Mucosa of gallbladder (tissue), 1 donor: ENCODE measurements around the gene SEMA3G. TPM values are rescaled to one million over a fixed set of nuclear protein-coding genes. Genes with fewer than 3 reads are reported as not detected.
A peak's percentile ranks its signal among the peaks of the same experiment; 100 is the strongest.

Source experiments
- DNase-seq: peaks from one replicate; pipeline ENCODE4 v3.0.0-alpha.2; 2020; ENCODE audit warnings: low spot score
- total RNA-seq: library from RNA; stranded (reverse); gene quantifications from one replicate; pipeline ENCODE4 v1.2.1, GENCODE V29; 2021
- donor health status: DM: no; HTN: no; CAD: no.

The SEMA3G gene
- total RNA-seq, 1 donor from 2014 or later = 11.6 TPM

DNA sequence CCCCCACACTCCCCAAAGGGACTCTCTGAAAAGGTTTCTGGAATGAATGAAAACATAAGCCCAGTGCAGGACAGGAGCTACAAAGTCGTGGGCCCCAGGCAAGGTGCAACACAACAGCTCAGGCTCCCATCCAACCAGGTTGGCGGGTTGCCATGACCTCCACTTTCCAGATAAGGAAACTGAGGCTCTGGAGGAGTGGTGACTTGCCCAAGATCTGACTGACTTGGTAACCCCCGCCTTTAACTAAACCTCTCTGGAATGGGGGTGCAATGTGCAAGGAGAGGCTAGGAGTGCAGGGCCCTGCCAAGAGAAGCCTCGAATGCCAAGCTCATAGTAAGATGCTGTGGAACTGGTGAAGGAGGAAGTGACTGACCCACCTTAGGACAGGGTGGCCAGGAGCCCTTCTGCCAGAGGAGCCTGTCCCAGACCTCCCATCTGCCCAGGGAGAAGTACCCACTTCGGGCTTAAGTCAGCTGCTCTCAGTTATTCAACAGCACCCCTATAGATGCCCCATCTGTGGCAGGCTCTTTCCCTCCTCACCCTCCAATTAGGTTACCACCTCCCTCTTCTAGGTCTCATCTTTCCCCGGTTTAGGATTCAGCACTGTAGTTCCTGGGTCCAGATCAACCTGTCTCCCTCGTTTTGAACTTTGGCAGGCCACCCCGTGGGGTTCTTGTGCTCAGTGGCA is 9.5 kb upstream of the SEMA3G start:
- DNase-seq = no peak

DNA sequence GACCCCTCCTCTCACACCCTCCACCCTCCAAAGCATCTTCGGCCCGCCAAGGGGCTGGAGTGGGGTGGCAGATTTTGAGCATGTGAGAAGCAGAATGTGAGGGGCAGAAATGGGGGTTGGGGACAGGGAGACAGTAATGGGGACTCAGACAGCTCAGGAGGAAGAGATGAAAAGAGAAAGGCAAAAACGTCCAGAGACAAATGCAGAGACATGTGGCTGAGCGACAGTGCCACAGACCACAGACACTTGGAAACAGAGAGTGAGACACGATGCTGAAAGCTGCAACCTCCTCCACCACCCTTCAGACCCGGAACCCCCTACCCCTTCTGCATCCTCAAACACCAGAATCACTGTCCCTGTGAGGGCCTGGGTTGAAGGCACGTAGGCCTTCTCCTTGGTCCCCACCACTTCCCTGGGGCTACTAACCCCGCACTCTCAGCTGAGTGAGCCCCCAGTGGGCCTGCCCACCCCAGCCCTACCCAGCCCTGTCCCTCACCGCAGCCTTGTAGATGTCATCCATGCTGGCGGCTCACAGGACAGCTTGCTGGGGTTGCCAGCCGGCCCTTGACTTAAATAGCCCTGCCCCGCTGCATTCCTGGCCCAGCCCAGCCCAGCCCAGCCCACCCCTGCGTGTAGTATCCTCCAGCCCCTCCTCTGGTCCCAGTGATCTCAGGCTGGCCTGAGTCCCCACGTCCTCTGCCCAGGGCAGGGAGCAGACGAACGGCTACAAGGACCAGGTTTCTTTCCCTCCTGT is 8.8 kb upstream of the SEMA3G start, which contains the start of gene TNNC1:
Gene TNNC1, minus strand, starts transcription at position 546 of the 754 bp plus-strand sequence. Its CDS starts 26 bp downstream, at position 520.
- no peak for DNase-seq

DNA sequence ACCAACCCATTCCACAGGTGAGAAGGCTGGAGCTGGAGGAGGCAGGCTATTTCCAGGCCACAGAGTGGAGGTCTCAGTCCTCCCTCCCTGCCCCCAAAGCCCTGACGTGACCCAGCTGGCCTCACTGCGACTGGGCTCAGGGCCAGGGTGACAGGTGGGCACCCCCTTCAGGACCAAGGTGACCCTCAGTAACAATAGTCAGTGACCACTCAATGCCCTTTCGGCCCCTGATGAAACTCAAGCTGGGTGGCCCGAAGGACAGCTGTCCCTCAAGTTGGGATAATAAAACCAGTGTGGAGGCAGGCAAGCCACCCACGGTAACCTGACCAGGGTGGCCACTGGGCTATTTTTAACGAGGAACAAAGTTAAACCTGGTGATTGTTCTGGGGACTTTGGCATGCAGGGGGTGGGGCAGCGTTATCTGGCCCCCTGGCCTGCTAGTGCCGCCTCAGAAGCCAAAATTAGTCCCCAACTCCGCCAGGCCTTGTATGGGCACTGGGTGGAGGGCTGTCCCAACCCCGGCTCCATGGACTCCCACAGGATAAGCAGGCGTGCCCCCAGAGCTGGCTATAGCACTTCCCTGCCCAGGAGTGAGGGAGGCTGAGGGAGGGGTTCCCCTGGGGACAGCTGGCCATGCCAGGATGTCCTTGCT is 7.8 kb upstream of the SEMA3G start:
- no peak for DNase-seq

DNA sequence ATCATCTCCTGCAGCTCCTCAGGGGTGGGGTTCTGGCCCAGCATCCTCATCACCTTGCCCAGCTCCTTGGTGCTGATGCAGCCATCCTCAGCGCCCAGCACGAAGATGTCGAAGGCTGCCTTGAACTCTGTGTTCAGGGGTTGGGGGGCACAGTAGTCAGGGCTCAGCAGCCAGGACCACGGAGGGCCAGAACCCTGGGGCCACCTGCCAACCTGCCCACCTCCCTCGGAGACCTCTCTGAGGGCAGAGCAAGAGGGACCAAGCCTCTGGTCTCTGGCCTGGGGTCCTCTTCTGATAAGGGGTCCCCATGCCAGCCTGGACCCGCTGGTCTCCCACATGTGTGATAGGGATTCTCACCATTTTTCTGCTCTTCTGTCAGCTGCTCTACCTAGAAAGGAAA is 7.2 kb upstream of the SEMA3G start:
- no peak for DNase-seq

DNA sequence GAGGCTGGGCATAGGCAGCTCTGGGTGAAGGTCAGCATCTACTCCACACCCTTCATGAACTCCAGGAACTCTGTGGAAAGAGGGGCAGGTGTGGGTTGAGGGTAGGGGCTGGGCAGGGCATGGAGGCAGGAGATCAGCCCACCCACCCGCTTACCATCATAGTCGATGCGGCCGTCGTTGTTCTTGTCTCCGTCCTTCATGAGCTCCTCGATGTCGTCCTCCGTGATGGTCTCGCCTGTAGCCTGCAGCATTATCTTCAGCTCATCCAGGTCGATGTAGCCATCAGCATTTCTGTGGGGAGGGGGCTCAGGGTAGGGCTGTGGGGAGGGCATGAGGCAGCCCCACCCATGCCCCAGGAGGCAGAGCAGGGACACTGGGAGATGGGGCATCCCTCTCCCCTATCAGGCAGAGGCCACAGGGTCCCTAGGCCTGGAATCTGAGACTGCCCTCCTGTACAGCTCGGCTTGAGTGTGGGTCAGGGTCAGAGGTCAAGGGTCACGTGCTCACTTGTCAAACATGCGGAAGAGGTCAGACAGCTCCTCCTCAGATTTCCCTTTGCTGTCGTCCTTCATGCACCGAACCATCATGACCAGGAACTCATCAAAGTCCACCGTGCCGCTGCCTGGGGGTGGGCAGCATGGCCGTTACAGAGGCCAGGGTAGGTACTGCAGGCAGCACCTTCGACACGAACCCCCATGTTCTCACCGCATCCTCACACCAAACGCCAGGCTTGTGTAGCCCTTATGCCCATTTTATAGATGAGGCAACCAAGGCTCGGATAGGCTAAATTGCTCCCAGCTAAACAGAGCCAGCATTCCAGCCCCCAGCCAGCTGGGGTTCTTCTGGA is 6.6 kb upstream of the SEMA3G start:
- DNase-seq = no peak

DNA sequence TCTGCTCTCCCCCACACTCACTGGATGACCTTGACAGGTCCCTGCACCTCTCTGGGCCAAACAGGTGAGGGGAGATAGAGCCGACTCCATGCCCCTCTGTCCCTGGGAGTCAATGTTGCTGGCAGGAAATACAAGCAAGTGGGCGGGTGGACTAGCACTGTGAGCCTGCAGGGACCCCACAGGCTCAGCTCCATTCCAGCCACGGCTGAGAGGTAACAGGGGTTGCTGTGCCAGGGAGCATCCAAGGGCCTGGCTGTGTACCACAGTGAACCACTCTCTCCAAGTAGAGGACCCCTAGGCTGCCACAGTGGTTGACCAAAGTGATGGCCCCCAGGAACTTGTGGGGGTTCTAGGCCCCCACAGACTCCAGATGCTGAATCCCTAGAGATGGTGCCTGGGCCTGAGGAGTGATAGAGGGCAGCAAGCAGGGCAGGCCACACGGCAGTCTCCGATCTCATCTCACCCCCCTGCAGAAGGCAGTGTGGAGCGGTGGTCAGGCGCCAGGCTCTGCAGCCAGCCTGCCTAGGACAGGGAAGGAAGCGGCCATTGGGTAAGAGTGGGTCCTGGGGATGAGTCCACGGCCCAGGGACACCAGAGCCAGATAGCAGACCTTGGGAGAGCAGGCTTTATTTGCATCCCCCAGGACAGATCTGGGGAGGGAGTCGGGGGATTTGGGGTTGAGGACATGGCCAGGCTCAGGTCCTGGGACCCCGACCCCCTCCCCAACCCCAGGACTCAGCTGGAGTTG is 5.8 kb upstream of the SEMA3G start:
- no peak for DNase-seq

DNA sequence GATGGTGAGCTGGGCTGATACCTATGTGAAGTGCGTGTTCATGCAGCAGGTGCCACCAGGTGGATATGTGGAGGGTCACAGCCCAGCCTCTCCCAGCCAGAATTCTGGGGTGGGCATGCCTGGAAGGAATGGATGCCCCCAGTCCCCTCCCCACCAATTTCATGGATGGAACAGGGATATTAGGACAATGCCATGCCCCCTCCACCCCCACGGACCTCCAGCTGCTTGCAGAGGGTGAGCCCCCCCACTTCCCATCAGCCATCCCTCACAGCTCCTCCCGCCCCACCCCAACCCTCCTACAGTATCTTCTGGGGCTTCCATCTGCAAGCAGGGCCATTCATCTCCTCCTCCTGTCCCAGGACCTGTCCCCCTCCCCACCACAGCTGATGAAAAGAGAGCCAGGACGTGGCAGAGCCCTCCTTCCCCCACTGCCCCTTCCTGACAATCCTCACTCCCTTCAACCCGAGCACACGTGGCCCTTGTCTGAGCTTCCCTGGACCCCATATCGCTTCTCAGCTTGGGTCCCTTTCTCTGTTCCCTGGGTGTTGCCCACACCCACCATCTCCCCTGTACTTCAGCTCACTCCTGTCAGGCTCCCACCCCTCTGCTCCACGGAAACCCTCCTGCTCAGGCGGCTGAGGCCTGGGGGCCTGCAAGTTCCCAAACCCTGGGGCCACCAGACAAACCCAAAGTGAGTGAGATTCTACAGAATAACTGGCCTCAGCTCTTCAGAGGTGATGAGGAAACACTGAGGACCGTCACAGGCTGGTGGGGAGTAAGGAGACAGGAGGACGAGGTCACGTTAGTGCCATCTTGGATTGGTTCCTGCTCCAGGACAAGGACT is 2.8 kb upstream of the SEMA3G start:
- DNase-seq = no peak

DNA sequence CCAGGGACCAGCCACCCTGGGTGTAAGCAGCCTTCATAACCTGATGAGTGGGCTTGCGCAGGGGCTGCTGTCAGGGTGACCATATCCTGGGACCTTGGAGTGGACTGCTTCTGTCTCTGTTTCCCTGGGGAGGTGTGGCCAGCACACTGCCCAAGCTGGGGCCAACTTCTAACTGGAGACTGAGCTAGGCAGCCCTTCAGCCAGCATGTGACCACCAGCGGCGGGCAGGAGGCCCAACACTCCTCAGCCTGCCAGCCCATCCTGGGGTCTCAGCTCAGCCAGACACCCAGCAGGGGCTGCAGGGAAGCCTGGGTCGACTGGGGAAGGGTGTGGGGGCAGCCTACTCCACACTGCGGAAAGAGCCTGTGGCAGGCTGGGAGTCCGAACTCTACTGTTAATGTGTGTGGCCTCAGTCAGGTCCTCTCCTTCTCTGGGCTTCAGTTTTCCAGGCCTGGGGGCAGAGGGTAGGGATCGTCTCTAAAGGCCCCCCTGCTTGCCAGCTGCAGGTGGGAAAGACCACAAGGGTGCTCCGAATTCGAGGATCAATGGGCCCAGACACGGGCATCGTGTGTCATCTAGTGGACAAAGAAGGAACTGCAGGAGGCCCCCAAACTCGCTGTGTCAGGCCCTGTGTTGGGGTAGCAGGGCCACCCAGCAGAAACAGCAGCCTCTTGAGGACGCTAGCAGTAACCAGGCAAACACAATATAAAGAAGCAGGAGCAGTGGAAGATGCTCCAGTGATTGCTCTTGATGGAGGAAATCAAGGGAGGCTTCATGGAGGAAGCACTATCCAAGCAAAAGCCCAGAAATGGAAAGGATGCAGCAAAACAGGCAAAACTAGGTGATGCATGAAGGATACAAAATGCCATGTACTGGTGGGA is 2.0 kb upstream of the SEMA3G start:
- DNase-seq = peak; percentile 58

DNA sequence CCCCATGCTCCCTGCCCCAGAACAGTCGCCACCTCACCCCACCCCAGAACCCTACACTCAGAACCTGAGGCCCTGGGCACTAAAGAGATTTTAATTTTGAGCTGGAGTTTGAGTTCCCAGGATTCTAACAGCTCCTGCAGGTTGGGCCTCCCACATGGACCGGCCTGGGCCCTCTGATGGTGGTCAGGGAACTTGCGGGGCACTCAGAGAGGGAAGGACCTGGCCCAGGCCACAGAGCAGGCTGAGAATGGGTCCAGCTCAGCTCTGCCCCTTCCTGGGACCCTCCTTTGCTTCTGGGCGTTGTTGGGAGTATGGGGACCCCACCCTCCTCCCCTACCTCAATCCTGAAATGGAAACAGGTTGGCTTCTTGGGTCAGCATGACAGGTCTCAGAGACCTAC is 1.1 kb upstream of the SEMA3G start:
- no peak for DNase-seq

DNA sequence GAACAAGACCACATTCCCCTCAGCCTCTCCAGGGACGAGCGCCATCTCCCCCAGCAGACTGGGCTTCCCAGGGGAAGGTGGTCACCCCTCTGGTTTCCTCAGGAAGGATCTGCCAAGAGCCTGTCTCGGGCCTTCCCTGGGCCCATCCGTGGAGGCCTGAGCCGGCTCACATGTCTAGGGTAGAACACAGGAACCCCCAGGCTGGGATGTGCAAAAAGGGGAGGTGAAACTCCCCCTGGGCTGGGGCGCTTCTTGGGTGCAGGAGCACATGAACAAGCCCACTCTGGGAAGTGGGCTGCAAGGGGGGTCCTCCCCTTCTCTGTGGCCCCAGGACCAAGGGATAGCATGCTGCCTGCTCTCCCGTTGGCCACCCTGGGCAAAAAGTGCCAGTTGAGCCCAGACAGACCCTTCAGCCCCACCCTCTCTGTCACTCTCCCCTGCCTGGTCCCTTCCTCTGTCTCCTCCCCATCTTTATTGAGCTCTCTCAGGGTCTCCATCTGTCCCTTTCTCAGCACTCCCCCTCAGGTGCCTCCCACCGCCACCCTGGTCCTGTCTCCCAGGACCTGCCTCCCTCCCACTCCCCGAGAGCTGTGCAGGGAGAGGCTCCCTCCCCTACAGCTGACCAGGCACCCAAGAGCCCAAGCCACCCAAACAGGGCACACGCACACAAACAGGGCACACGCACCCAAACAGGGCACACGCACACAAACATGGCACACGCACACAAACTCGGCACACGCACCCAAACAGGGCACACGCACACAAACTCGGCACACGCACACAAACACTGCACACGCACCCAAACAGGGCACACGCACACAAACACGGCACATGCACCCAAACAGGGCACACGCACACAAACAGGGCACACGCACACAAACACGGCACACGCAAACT is 864 bp downstream of the SEMA3G start:
- no peak for DNase-seq

DNA sequence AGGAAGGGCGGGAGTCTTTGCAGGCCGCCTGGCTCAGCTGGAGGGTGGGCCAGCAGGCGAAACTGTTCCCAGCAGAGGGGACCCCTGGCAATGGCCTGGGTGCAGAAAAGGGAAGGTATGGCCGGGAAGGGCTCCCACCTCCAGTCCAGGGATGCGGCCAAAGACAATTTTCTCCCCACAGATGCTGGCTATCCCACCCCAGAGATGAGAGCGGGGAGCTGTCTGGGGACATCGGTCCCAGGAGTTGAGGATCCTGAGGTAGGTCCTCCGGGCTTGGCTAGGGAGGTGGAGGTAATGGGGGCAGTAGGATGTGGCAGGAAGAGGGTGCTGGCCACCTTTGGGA is 1.7 kb downstream of the SEMA3G start:
- DNase-seq = no peak

DNA sequence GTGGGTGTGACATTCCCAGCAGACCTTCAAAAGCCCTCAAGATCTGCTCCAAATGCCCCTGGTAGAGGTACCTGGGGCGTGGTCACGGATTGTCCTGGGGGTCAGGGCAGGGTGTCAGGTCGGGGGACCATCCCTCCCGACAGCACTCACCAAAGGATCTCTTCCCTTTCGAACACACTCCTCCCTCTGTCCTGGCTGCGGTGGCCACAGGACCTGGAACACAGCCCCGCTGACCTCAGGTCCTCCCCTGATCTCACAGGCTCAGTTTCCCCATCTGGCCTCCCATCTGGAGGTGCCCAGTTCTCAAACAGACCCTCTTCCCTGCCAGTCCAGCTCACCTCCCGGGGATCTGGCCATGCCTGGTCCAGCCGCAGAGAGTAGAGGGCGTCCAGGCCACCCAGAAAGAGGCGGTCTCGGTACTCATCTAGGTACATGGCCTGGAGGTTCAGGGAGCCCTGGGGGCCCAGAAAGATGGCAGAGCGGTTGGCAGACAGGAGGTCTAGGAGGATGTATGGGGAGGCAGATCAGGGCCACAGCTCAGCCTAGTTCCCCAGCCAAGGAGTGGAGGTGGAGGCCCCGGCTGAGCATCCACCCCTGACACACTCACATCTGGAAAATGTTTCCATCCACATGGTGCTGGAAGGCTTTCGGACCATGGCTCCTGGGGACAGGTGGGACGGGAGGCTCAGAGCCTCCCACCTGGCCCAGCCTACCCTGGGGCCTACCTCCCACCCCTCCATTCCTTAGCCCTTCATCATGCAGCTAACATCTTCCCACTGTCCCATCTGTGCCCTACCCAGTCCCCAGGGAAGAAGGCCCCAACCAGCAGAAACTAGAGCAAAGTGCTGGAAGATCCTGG is 2.3 kb downstream of the SEMA3G start:
- no peak for DNase-seq

DNA sequence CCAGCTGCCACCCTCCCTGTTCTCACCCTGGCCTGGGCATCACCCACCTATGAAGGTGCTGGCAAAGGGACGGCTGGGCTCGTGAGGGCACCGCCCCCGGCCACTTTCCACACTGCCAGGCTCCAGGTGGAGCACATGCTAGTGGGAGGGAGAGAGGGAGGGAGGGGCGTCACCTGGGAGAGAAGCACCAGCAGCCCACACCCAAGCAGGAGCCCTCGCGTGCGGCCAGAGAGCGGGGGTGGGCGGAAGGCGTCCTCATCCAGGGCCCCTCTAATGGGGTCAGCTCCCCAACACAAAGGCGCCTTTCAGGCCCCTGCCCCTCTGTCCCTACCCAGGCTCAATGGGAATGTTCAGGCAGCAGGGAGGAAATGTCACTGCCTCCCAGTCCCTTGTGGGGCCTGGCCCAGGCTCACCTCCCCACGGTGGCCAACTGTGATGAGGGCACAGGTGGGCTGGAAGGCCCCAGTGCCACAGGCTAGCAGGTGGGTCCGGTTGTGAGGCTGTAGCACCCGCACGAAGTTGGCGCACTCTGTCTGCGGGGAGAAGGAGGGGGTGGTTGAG is 3.1 kb downstream of the SEMA3G start:
- DNase-seq = no peak

DNA sequence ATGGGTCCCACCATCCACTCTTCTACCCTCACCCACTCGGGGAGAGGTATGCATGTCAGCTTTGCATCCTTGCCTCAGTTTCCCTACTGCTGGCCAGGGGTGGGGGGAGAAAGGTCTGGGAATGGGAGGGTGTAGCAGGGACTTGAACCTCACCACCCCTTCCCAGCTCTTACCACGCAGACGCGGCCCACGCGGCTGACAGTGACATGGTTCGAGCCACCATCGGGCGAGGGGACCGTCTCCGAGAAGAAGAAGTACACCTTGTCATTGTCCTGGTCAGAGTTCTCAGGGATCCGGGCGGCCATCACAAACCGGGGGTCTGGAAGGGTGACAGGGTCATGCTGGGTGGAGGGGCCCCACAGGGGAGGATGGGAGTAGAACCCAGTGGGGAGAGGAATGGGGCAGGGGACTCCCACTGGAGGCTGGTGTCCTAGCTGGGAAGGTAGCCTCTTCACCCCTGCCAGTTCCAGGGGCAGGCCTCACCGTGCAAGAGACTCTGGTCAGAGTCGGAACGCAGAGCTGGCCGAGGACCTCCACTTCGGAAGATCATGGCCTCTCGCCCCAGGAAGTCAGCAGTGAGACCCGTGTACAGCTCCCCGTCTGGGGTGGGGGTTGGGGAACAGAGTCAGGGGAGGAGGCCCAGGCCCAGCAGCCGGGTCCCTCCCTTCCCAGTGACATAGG is 3.7 kb downstream of the SEMA3G start:
- DNase-seq = no peak

DNA sequence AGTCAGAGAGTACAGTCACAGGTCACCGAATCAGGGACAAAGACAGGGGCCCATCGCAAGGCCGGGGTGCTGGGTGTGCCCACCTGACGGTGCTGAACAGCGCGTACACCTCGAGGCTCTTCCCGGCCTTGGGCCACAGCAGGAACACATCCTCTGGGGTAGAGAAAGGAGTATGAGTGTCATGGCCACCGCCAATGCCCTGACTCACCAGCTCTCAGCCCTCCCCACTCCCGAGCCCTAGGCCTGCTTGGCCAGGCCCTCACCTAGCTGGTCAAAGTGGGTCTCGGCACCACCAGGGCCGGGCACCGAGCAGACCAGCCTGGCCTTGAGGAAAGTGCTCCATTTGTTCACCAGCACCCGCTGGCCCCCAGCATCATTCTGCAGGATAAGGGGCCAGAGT is 4.2 kb downstream of the SEMA3G start:
- no peak for DNase-seq

DNA sequence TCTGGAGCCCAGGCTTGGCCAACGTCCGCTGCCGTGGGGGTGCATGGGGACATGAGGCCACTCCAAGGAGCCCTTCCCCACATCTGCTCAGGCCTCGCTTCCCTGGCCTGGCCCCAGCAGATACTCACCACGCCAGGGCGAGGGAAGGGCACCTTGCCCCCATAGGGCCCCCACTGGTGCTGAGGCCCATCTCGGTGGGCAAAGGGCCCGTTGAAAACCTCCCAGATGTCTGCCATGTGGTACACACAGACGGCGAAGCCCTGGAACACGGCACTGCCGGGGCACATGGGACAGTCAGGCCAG is 4.7 kb downstream of the SEMA3G start:
- no peak for DNase-seq
